Thoracic aorta (tissue), 2 donors: Measurements from ENCODE around the gene ERCC6L2. TPM values are rescaled to one million over a fixed set of nuclear protein-coding genes. Genes with fewer than 3 reads are reported as not detected.

ENCODE experiments used
- ATAC-seq: fragments of 150-250 bp; one replicate; pipeline ENCODE4 v1.8.0; 2017; ENCODE audit warnings: low read depth; ENCODE audit not compliant: insufficient number of reproducible peaks, low FRiP score
- DNase-seq: peaks from one replicate; pipeline ENCODE4 v3.0.0-alpha.2; 2020; ENCODE audit warnings: low spot score
- H3K27ac ChIP-seq, 2 donors: fragments of 200-600 bp; sonication (generic); 1 replicate in 1 of 2; 2 replicates in 1 of 2; pipeline ENCODE4 v1.5.1; 2016; ENCODE audit warnings: mild to moderate bottlenecking in 2 of 2, moderate library complexity in 2 of 2
- H3K27me3 ChIP-seq: fragments of 200-600 bp; sonication (generic); replicated peaks from 2 replicates; pipeline ENCODE4 v1.6.0; 2016; ENCODE audit warnings: mild to moderate bottlenecking; ENCODE audit not compliant: insufficient read depth
- H3K36me3 ChIP-seq: fragments of 200-600 bp; sonication (generic); one replicate; pipeline ENCODE4 v1.5.1; 2016
- H3K4me1 ChIP-seq, 2 donors: fragments of 200-600 bp; sonication (generic); 1 replicate in 1 of 2; 2 replicates in 1 of 2; pipeline versions ENCODE4 v1.5.1 to v1.6.0; 2016; ENCODE audit warnings: low read depth in 2 of 2, mild to moderate bottlenecking in 1 of 2; ENCODE audit not compliant: control insufficient read depth in 1 of 2
- H3K4me3 ChIP-seq: fragments of 200-600 bp; sonication (generic); 2 replicates; pipeline ENCODE4 v1.5.1; 2016; ENCODE audit warnings: mild to moderate bottlenecking
- H3K9me3 ChIP-seq: fragments of 200-600 bp; sonication (generic); 2 replicates; pipeline ENCODE4 v1.5.1; 2016
- total RNA-seq, 2 donors: library from RNA; depleted of rRNA; stranded (reverse); fragments of >200 nt; gene quantifications; one replicate each; pipeline versions ENCODE4 v1.1.0 to v1.2.3, GENCODE V29; 2016
- TF ChIP-seq, protein P1 (sequence below): fragments of 200-600 bp; sonication (generic); IDR thresholded peaks from one replicate; pipeline ENCODE4 v1.5.1; 2019; ENCODE audit warnings: antibody characterized with exemption

ERCC6L2 gene
- total RNA-seq, 2 donors from 2014 or later = 32.1 to 53.4 TPM

DNA sequence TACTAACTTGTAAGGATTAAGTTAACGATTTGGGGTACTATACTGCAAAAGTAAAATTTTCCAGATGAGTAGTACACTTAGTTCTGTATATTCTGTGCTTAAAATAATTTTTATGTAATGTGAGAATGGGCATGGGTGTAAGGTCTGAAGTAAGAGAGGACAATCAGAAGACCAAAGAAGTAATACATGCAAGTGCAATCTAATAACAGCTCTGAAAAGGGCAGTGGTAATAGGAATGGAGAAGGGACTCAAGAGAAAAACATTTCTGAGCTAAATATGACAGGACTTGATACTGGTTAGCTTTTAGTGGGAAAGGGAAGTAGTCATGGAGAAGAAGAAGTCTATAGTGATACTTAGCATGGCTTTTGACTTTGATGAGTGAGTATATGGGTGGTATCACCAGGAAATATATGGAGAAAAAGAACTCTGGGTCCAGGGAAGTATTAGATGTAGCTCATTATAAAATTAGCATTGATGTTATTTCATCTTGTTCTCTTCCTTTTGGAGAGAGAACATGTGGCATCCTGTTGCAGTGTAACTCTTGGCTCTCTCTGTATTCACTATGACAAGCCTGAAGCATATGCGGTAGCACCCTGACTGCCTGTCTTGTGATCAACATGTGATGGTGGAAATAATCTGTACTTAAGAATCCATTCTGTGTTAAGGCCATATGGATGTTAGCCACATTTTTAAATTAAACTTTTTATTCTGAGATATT lies 60.5 kb downstream of the ERCC6L2 start:
- H3K27ac ChIP-seq = no peak overlapping the region
- H3K4me1 ChIP-seq = peaks cover 0 to 13% of the 10 kb centered on the region in 2 donors
- DNase-seq (no peak), ATAC-seq (no peak)
- no peaks in the 10 kb centered on the region for H3K9me3 ChIP-seq
- TF ChIP-seq, protein P1, sequence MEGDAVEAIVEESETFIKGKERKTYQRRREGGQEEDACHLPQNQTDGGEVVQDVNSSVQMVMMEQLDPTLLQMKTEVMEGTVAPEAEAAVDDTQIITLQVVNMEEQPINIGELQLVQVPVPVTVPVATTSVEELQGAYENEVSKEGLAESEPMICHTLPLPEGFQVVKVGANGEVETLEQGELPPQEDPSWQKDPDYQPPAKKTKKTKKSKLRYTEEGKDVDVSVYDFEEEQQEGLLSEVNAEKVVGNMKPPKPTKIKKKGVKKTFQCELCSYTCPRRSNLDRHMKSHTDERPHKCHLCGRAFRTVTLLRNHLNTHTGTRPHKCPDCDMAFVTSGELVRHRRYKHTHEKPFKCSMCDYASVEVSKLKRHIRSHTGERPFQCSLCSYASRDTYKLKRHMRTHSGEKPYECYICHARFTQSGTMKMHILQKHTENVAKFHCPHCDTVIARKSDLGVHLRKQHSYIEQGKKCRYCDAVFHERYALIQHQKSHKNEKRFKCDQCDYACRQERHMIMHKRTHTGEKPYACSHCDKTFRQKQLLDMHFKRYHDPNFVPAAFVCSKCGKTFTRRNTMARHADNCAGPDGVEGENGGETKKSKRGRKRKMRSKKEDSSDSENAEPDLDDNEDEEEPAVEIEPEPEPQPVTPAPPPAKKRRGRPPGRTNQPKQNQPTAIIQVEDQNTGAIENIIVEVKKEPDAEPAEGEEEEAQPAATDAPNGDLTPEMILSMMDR = no peak
- H3K36me3 ChIP-seq = peaks cover 16% of the 10 kb centered on the region
- H3K4me3 ChIP-seq = no peak overlapping the region
- H3K27me3 ChIP-seq = no peaks in the 10 kb centered on the region

DNA sequence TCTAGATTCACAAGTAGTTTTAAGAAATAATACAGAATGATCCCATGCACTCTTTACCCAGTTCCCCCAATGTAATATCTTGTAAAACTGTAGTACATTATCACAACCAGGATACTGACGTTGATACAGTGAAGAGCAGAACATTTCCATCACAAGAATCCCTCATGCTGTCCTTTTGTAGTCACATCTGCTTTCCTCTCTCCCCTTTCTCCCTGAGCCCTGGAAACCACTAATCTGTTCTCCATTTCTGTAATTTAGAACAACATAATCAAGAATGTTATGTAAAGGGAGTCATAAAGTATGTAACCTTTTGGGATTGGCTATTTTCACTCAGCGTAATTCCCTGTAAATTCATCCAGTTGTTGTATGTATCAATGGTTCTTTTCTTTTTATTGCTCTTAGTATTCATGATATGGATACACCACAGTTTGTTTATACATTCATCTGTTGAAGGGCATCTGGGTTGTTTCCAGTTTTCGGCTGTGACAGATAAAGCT lies 61.1 kb downstream of the ERCC6L2 start:
- Histone ChIP-seq H3K27ac (no peak overlapping the region), H3K4me1 (peaks cover 0 to 13% of the 10 kb centered on the region in 2 donors), H3K4me3 (no peak overlapping the region), H3K27me3 (no peaks in the 10 kb centered on the region), H3K36me3 (peaks cover 16% of the 10 kb centered on the region), H3K9me3 (no peaks in the 10 kb centered on the region)
- TF ChIP-seq, protein P1 = no peak
- ATAC-seq (no peak), DNase-seq (no peak)

DNA sequence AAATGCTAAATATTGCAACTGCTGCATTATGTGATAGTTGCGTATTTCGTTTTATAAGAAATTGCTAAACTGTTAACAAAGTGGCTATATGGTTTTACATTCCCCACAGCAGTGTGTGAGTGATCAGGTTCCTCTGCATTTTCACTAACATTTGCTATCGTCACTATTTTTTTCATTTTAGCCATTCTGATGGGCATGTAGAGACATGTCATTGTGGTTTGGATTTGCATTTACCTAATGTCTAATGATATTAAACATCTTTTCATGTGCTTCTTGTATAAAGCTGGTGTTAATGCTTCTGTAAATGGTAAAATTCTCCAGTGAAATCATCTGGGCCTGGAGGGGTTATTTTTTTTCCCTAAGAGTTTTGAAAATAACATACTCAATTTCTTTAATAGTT lies 61.6 kb downstream of the ERCC6L2 start:
- TF ChIP-seq, protein P1 = no peak
- no peak for DNase-seq
- H3K9me3 ChIP-seq = no peaks in the 10 kb centered on the region
- peaks cover 0 to 13% of the 10 kb centered on the region in 2 donors for H3K4me1 ChIP-seq
- no peak overlapping the region for H3K4me3 ChIP-seq
- no peaks in the 10 kb centered on the region for H3K27me3 ChIP-seq
- no peak overlapping the region for H3K27ac ChIP-seq
- no peak for ATAC-seq
- peaks cover 18% of the 10 kb centered on the region for H3K36me3 ChIP-seq

DNA sequence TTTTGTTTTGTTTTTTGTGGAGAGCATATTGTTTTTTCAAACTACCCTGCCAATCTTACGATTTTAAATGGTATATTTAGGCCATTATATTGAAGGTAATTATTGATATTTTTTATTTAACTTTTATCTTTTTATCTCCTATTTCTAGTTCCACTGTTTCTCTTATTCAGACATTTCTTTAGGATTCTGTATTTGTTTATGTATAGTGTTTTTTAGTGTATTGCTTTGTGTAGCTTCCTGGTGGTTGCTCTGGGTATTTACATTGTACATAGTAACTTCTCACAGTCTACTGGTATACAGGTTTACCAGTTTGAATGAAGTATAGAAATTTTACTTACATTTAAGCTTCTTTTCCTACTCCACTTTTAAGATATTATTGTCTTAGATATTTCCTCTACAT lies 63.2 kb downstream of the ERCC6L2 start:
- DNase-seq (no peak), ATAC-seq (no peak)
- H3K4me1 ChIP-seq = peaks cover 0 to 13% of the 10 kb centered on the region in 2 donors
- no peak overlapping the region for H3K4me3 ChIP-seq
- TF ChIP-seq, protein P1 = no peak
- H3K27ac ChIP-seq = no peak overlapping the region
- H3K9me3 ChIP-seq = no peaks in the 10 kb centered on the region
- H3K27me3 ChIP-seq = no peaks in the 10 kb centered on the region
- peaks cover 10% of the 10 kb centered on the region for H3K36me3 ChIP-seq

DNA sequence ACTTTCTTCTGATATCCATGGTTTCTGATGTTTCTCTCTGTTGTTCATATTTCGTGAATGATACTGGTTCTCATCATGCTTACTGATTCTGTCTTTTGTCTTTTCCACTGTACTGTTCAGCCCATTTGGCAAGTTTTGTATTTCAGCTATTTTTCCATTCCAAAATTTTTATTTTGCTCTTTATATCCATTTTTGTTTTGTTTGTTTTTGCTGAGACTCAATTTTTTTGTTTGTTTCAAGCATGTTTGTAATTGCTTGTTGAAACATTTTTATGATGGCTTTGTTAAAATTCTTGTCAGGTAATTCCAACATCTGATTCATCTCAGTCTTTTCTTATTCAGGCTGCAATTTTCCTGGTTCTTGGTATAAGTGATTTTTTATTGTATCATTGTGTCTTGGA lies 64.0 kb downstream of the ERCC6L2 start:
- peaks cover 10% of the 10 kb centered on the region for H3K36me3 ChIP-seq
- H3K4me3 ChIP-seq = no peak overlapping the region

More for the DNA sequence above, 64.0 kb downstream of the ERCC6L2 start:
- H3K27ac ChIP-seq = no peak overlapping the region
- no peaks in the 10 kb centered on the region for H3K27me3 ChIP-seq
- H3K4me1 ChIP-seq = peaks cover 0 to 13% of the 10 kb centered on the region in 2 donors
- no peaks in the 10 kb centered on the region for H3K9me3 ChIP-seq
- TF ChIP-seq, protein P1 = no peak
- no peak for DNase-seq
- no peak for ATAC-seq
